GM19043 (cell line): Measurements from ENCODE around the gene CDKN2B-AS1.
A peak's percentile ranks its signal among the peaks of the same experiment; 100 is the strongest.
"Not testable (repeated sequence)": the region's sequence is repeated elsewhere in the genome, so short reads cannot be mapped to it uniquely, and the experiment has no call there.

Experiments
- ATAC-seq: cut with Tn5 transposase; IDR thresholded peaks from one replicate; pipeline ENCODE4 v1.9.1; 2021; ENCODE audit warnings: low read depth; ENCODE audit not compliant: unreplicated experiment

The CDKN2B-AS1 gene

GRCh38 chr9:22041344-22041743 is 46.8 kb downstream of the CDKN2B-AS1 start:
- ATAC-seq: no peak

GRCh38 chr9:22041775-22042174 is 47.2 kb downstream of the CDKN2B-AS1 start:
- no peak for ATAC-seq

GRCh38 chr9:22043928-22044327 is 49.3 kb downstream of the CDKN2B-AS1 start:
- ATAC-seq: no peak

- ATAC-seq: no peak
Measured at GRCh38 chr9:22044583-22044982, 50.0 kb downstream of the CDKN2B-AS1 start.

- no peak for ATAC-seq
Measured at GRCh38 chr9:22045423-22045822, 50.8 kb downstream of the CDKN2B-AS1 start.

GRCh38 chr9:22046243-22046885 is 51.8 kb downstream of the CDKN2B-AS1 start:
- no peak for ATAC-seq

- no peak for ATAC-seq
Measured at GRCh38 chr9:22047596-22047995, 53.0 kb downstream of the CDKN2B-AS1 start.

GRCh38 chr9:22049411-22049810 is 54.8 kb downstream of the CDKN2B-AS1 start:
- no peak for ATAC-seq

- ATAC-seq: peak; percentile 67
Measured at GRCh38 chr9:22050924-22051323, 56.3 kb downstream of the CDKN2B-AS1 start.

GRCh38 chr9:22052376-22052945 is 57.9 kb downstream of the CDKN2B-AS1 start:
- no peak for ATAC-seq

GRCh38 chr9:22053178-22053577 is 58.6 kb downstream of the CDKN2B-AS1 start:
- no peak for ATAC-seq

- no peak for ATAC-seq
Measured at GRCh38 chr9:22054076-22054475, 59.5 kb downstream of the CDKN2B-AS1 start.

- no peak for ATAC-seq
Measured at GRCh38 chr9:22054529-22054928, 59.9 kb downstream of the CDKN2B-AS1 start.

- ATAC-seq: no peak
Measured at GRCh38 chr9:22055090-22055489, 60.5 kb downstream of the CDKN2B-AS1 start.

GRCh38 chr9:22056402-22056801 is 61.8 kb downstream of the CDKN2B-AS1 start:
- no peak for ATAC-seq

- ATAC-seq: not testable (repeated sequence)
Measured at GRCh38 chr9:22057972-22058371, 63.4 kb downstream of the CDKN2B-AS1 start.

- no peak for ATAC-seq
Measured at GRCh38 chr9:22060831-22061383, 66.3 kb downstream of the CDKN2B-AS1 start.

GRCh38 chr9:22064957-22065356 is 70.4 kb downstream of the CDKN2B-AS1 start:
- ATAC-seq: no peak

GRCh38 chr9:22065431-22066200 is 71.0 kb downstream of the CDKN2B-AS1 start:
- ATAC-seq: no peak

GRCh38 chr9:22067196-22067595 is 72.6 kb downstream of the CDKN2B-AS1 start:
- no peak for ATAC-seq

- ATAC-seq: no peak
Measured at GRCh38 chr9:22068369-22068768, 73.8 kb downstream of the CDKN2B-AS1 start.
